HepG2 (cell line): ENCODE data around the gene DEFB113.

Experiments used
- RXRA ChIP-seq: sonication (generic); formaldehyde crosslinking; IDR thresholded peaks from 2 replicates; pipeline ENCODE4 v1.5.1; 2020; ENCODE audit warnings: missing genetic modification reagents
- SMC3 ChIP-seq: IDR thresholded peaks from 2 replicates; pipeline ENCODE4 v1.6.1; 2011; ENCODE audit warnings: low read length, improper control_type of control experiment
- ZSCAN22 ChIP-seq: sonication (generic); formaldehyde crosslinking; IDR thresholded peaks from 2 replicates; pipeline ENCODE4 v1.4.0; 2020; ENCODE audit warnings: mild to moderate bottlenecking, missing genetic modification reagents

DNA sequence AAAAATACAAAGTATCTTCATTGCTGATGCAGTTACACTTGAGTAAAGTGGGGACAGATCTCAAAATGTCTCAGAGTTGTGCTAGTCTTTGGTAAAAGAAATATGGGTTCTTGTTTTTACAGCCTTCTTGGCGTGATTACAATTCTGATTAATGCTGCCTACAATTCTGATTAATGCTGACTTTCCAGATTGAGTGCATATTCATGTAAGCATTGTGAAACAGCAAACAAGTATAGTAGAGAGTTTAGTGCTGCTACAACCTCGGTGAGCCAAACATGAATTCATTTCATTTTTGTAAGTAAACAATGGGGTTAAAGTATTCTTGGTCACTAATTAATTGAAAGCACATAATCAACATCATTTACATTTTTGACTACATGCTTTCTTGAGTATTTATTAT is at the start of gene DEFB113:
- no peak for TF ChIP-seq RXRA (CRISPR knock-in tag)
- no peak for TF ChIP-seq SMC3
- TF ChIP-seq ZSCAN22: no peak
